Muscle of arm (tissue), 12 donors: Measurements from ENCODE around the gene MCEE. TPM values are rescaled to one million over a fixed set of nuclear protein-coding genes. Genes with fewer than 3 reads are reported as not detected.
"Not testable (repeated sequence)": the region's sequence is repeated elsewhere in the genome, so short reads cannot be mapped to it uniquely, and the experiment has no call there.

Source experiments
- DNase-seq: peaks from one replicate; pipeline ENCODE4 v3.0.0-alpha.2; 2013
- polyA plus RNA-seq, 12 donors: library from polyadenylated mRNA; unstranded; fragments of 120-200 nt; gene quantifications; one replicate each; pipeline ENCODE4 v1.2.1, GENCODE V29; 2013; ENCODE audit not compliant: insufficient read length in 12 of 12

The MCEE gene
- polyA plus RNA-seq, 12 donors: 19.6 to 32.1 (median 25.9) TPM; not detected in 1

- no peak for DNase-seq
Measured at GRCh38 chr2:71130905-71131244, 846 bp upstream of the MCEE start.

- no peak for DNase-seq
Measured at GRCh38 chr2:71129902-71130151, 202 bp downstream of the MCEE start.

GRCh38 chr2:71129114-71129901 lies 721 bp downstream of the MCEE start:
- DNase-seq: peak; percentile 6

- DNase-seq: no peak
Measured at GRCh38 chr2:71126957-71127356, 3.1 kb downstream of the MCEE start.

- no peak for DNase-seq
Measured at GRCh38 chr2:71125506-71126294, 4.3 kb downstream of the MCEE start.

- DNase-seq: no peak
Measured at GRCh38 chr2:71122387-71123298, 7.4 kb downstream of the MCEE start.

- DNase-seq: no peak
Measured at GRCh38 chr2:71121479-71121878, 8.6 kb downstream of the MCEE start.

GRCh38 chr2:71120195-71120594 lies 9.8 kb downstream of the MCEE start:
- DNase-seq: no peak

GRCh38 chr2:71117063-71117462 lies 13.0 kb downstream of the MCEE start:
- DNase-seq: no peak

GRCh38 chr2:71113843-71114242 lies 16.2 kb downstream of the MCEE start:
- no peak for DNase-seq

GRCh38 chr2:71108091-71108490 lies 21.9 kb downstream of the MCEE start:
- no peak for DNase-seq

GRCh38 chr2:71106463-71106862 lies 23.6 kb downstream of the MCEE start:
- not testable (repeated sequence) for DNase-seq

GRCh38 chr2:71103809-71104208 lies 26.2 kb downstream of the MCEE start:
- DNase-seq: no peak

GRCh38 chr2:71102981-71103681 lies 26.9 kb downstream of the MCEE start:
- DNase-seq: no peak

GRCh38 chr2:71101656-71102055 lies 28.4 kb downstream of the MCEE start:
- no peak for DNase-seq

- peak; percentile 17 for DNase-seq
Measured at GRCh38 chr2:71100195-71100964, 29.6 kb downstream of the MCEE start.

- DNase-seq: not testable (repeated sequence)
Measured at GRCh38 chr2:71092491-71093260, 37.4 kb downstream of the MCEE start.

- DNase-seq: not testable (repeated sequence)
Measured at GRCh38 chr2:71091808-71092207, 38.2 kb downstream of the MCEE start.

- DNase-seq: not testable (repeated sequence)
Measured at GRCh38 chr2:71089475-71089874, 40.6 kb downstream of the MCEE start.
